ENCODE results near the gene SPON2.

SPON2 gene

GRCh38 chr4:1155314-1155713 is 17.1 kb downstream of the SPON2 start:
- Histone ChIP-seq H3K9me3 (no peaks in the 10 kb centered on the region), H3K4me3 (ENCODE audit: low read depth in 1 of 2, low read length in 1 of 2) (no peak overlapping the region), H3K27me3 (peaks cover 47% of the 10 kb centered on the region), H3K27ac (no peak overlapping the region), H3K36me3 (no peaks in the 10 kb centered on the region), H3K4me1 (ENCODE audit: control insufficient read depth in 1 of 2, insufficient read depth in 1 of 2, low read depth in 1 of 2, low read length in 1 of 2) (no peaks in the 10 kb centered on the region)
- TF ChIP-seq, protein P1, sequence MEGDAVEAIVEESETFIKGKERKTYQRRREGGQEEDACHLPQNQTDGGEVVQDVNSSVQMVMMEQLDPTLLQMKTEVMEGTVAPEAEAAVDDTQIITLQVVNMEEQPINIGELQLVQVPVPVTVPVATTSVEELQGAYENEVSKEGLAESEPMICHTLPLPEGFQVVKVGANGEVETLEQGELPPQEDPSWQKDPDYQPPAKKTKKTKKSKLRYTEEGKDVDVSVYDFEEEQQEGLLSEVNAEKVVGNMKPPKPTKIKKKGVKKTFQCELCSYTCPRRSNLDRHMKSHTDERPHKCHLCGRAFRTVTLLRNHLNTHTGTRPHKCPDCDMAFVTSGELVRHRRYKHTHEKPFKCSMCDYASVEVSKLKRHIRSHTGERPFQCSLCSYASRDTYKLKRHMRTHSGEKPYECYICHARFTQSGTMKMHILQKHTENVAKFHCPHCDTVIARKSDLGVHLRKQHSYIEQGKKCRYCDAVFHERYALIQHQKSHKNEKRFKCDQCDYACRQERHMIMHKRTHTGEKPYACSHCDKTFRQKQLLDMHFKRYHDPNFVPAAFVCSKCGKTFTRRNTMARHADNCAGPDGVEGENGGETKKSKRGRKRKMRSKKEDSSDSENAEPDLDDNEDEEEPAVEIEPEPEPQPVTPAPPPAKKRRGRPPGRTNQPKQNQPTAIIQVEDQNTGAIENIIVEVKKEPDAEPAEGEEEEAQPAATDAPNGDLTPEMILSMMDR (IDR thresholded peaks at IDR 0.05), result no peak

DNA sequence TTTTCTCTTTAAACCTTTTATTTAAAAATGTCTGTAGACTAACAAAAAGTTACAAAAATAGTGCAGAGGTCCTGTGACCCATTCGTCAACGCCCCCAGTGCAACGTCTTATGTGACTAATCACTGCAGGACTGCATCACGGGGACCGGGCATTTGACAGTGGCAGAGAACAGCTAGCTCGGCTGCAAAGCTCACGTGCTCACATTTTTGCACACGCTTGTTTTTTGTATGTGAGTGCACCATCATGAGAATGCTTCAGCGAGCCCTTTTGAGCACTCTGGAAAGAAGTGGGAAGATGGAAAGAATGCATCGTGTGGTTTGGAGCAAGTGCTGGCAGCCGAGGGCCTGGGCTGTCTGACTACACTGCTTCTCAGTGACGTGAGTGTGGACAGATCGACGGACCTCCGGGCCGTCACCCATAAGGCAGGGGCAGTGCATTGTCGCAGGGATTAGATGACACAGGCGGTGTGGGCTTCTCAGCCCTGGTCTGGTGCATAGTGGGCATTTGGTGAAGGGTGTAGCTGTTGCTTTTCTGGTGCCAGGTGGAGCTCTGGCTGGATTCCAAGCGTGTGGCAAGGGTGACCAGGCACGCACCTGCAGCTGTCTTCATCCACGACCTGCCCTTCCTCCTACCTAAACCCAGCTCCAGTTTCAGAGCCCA is 17.7 kb downstream of the SPON2 start:
- H3K9me3 ChIP-seq, result no peaks in the 10 kb centered on the region
- TF ChIP-seq, protein P1 (IDR thresholded peaks at IDR 0.05), result no peak
- no peaks in the 10 kb centered on the region for H3K4me1 ChIP-seq (ENCODE audit: control insufficient read depth in 1 of 2, insufficient read depth in 1 of 2, low read depth in 1 of 2, low read length in 1 of 2)
- peaks cover 47% of the 10 kb centered on the region for H3K27me3 ChIP-seq
- H3K36me3 ChIP-seq, result no peaks in the 10 kb centered on the region
- H3K27ac ChIP-seq, result no peak overlapping the region
- H3K4me3 ChIP-seq (ENCODE audit: low read depth in 1 of 2, low read length in 1 of 2), result no peak overlapping the region

GRCh38 chr4:1154126-1154522 is 18.3 kb downstream of the SPON2 start:
- no peak overlapping the region for H3K4me3 ChIP-seq (ENCODE audit: low read depth in 1 of 2, low read length in 1 of 2)
- H3K27ac ChIP-seq, result no peak overlapping the region
- H3K9me3 ChIP-seq, result no peaks in the 10 kb centered on the region
- TF ChIP-seq, protein P1 (IDR thresholded peaks at IDR 0.05), result no peak
- H3K4me1 ChIP-seq (ENCODE audit: control insufficient read depth in 1 of 2, insufficient read depth in 1 of 2, low read depth in 1 of 2, low read length in 1 of 2), result no peaks in the 10 kb centered on the region
- H3K36me3 ChIP-seq, result no peaks in the 10 kb centered on the region
- peaks cover 47% of the 10 kb centered on the region for H3K27me3 ChIP-seq

- H3K4me3 ChIP-seq (ENCODE audit: low read depth in 1 of 2, low read length in 1 of 2), result no peak overlapping the region
- H3K27ac ChIP-seq, result no peak overlapping the region
- no peaks in the 10 kb centered on the region for H3K36me3 ChIP-seq
- peaks cover 47% of the 10 kb centered on the region for H3K27me3 ChIP-seq
- H3K4me1 ChIP-seq (ENCODE audit: control insufficient read depth in 1 of 2, insufficient read depth in 1 of 2, low read depth in 1 of 2, low read length in 1 of 2), result no peaks in the 10 kb centered on the region
- TF ChIP-seq, protein P1 (IDR thresholded peaks at IDR 0.05), result no peak
- no peaks in the 10 kb centered on the region for H3K9me3 ChIP-seq
These were observed 18.8 kb downstream of the SPON2 start for GRCh38 chr4:1153567-1154090.

DNA sequence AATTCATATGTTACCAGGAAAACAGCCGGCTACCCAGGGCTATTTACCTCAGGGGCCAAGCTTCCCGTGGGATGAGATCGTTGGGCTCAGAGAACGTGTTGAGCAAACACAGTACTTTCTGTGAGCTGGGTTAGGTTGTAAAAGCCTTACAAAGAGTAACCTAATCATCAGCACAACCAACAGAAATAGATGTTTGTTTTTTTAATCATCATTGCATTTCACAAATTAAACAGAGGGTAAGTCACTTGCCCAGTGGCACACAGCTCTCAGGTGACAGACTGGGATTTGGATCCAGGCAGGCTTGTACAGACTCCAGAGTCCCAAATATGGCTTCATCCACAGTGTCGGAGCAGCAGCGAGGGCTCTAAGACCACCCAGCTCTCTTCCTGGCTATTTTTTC is 20.1 kb downstream of the SPON2 start:
- Histone ChIP-seq H3K36me3 (no peaks in the 10 kb centered on the region), H3K4me1 (ENCODE audit: control insufficient read depth in 1 of 2, insufficient read depth in 1 of 2, low read depth in 1 of 2, low read length in 1 of 2) (no peaks in the 10 kb centered on the region), H3K4me3 (ENCODE audit: low read depth in 1 of 2, low read length in 1 of 2) (no peak overlapping the region), H3K9me3 (no peaks in the 10 kb centered on the region), H3K27ac (no peak overlapping the region), H3K27me3 (peaks cover 42% of the 10 kb centered on the region)
- TF ChIP-seq, protein P1 (IDR thresholded peaks at IDR 0.05), result no peak
